Stimulated activated effector memory CD8-positive, alpha-beta T cell treated with anti-CD3 and anti-CD28 coated beads, Interleukin-12 subunit alpha, Interleukin-12 subunit beta, amount 100 ng/mL, for 72 hours (primary cell): ENCODE measurements around the gene CA6.
A peak's percentile ranks its signal among the peaks of the same experiment; 100 is the strongest.
"Not testable (repeated sequence)": the region's sequence is repeated elsewhere in the genome, so short reads cannot be mapped to it uniquely, and the experiment has no call there.

Source experiments
- ATAC-seq: fragments of 150-1000 bp; cut with Tn5 transposase; 2 replicates; pipeline ENCODE4 v1.10.0; 2021
- DNase-seq, 2 donors: peaks; one replicate each; pipeline ENCODE4 v3.0.0; 2021 to 2022; ENCODE audit warnings: low spot score in 2 of 2
- H3K27ac Mint-ChIP-seq: one replicate; pipeline ENCODE4 v1.8.0; 2022; ENCODE audit warnings: mild to moderate bottlenecking, mixed read lengths
- H3K36me3 Mint-ChIP-seq: one replicate; pipeline ENCODE4 v1.8.0; 2022; ENCODE audit warnings: mild to moderate bottlenecking, mixed read lengths
- H3K4me1 Mint-ChIP-seq: one replicate; pipeline ENCODE4 v1.8.0; 2022; ENCODE audit warnings: mixed read lengths
- H3K4me3 Mint-ChIP-seq: one replicate; pipeline ENCODE4 v1.8.0; 2022; ENCODE audit warnings: mild to moderate bottlenecking, mixed read lengths
- H3K9me3 Mint-ChIP-seq: one replicate; pipeline ENCODE4 v1.8.0; 2022; ENCODE audit warnings: mixed read lengths

Gene CA6

GRCh38 chr1:8980656-8981055 lies 35.0 kb downstream of the CA6 start:
- no peak overlapping the region for H3K4me3 Mint-ChIP-seq
- H3K9me3 Mint-ChIP-seq: no peaks in the 10 kb centered on the region
- H3K36me3 Mint-ChIP-seq: peaks cover 5% of the 10 kb centered on the region
- no peak overlapping the region for H3K27ac Mint-ChIP-seq
- peaks cover 10% of the 10 kb centered on the region for H3K4me1 Mint-ChIP-seq
- no peak for ATAC-seq
- DNase-seq: no peak

- Mint-ChIP-seq H3K27ac (no peak overlapping the region), H3K4me3 (no peak overlapping the region)
These were observed 35.5 kb downstream of the CA6 start for GRCh38 chr1:8981169-8981568.

DNA sequence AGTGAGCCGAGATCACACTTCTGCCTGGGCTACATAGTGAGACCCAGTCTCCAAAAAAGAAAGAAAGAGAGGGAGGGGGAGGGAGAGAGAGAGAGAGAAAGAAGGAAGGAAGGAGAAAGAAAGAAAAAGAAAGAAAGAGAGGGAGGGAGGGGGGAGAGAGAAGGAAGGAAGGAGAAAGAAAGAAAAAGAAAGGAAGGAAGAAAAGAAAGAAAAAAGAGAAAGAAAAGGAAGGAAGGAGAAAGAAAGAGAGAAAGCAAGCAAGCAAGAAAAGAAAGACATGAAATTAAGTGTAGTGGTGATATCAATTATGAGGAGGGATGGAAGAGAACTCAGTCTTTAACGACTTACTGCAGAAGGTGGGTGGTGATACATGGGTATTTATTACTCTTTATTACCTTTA lies 38.5 kb downstream of the CA6 start:
- Mint-ChIP-seq H3K9me3 (no peaks in the 10 kb centered on the region), H3K36me3 (peaks cover 5% of the 10 kb centered on the region), H3K27ac (peak overlapping the region; percentile 78), H3K4me1 (peaks cover 26% of the 10 kb centered on the region), H3K4me3 (no peak overlapping the region)
- ATAC-seq (no peak), DNase-seq (no peak)

More at GRCh38 chr1:8981169-8981568, 35.5 kb downstream of the CA6 start:
- DNase-seq: no peak
- Mint-ChIP-seq H3K36me3 (peaks cover 5% of the 10 kb centered on the region), H3K4me1 (peaks cover 10% of the 10 kb centered on the region), H3K9me3 (no peaks in the 10 kb centered on the region)
- no peak for ATAC-seq

GRCh38 chr1:8984990-8985389 lies 39.3 kb downstream of the CA6 start:
- no peak overlapping the region for H3K27ac Mint-ChIP-seq
- DNase-seq (no peak), ATAC-seq (no peak)
- H3K9me3 Mint-ChIP-seq: no peaks in the 10 kb centered on the region
- no peak overlapping the region for H3K4me3 Mint-ChIP-seq
- H3K36me3 Mint-ChIP-seq: peaks cover 5% of the 10 kb centered on the region
- peaks cover 32% of the 10 kb centered on the region for H3K4me1 Mint-ChIP-seq

- peaks cover 33% of the 10 kb centered on the region for H3K4me1 Mint-ChIP-seq
- H3K36me3 Mint-ChIP-seq: peaks cover 5% of the 10 kb centered on the region
- H3K9me3 Mint-ChIP-seq: no peaks in the 10 kb centered on the region
- peak overlapping the region; percentile 33 for H3K4me3 Mint-ChIP-seq
- DNase-seq (no peak), ATAC-seq (no peak)
- peak overlapping the region; percentile 12 for H3K27ac Mint-ChIP-seq
These were observed 40.5 kb downstream of the CA6 start for GRCh38 chr1:8985915-8986813.

DNA sequence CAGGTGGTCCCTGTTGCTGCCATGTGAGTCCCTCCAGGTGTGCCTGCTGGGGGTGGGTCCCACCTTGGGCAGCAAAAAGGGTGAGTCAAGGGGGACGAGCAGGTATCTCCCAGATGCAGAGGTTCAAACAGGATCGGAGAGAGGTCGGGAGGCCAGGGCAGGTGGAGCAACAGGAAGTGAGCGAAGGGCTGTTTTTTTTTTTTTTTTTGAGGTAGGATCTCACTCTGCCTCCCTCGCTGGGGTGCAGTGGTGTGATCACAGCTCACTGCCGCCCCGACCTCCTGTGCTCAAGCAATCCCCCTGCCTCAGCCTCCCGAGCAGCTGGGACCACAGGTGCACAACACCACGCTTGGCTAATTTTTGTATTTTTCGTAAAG lies 41.1 kb downstream of the CA6 start:
- Mint-ChIP-seq H3K4me3 (peak overlapping the region; percentile 33), H3K9me3 (no peaks in the 10 kb centered on the region), H3K27ac (peak overlapping the region; percentile 12), H3K4me1 (peaks cover 33% of the 10 kb centered on the region), H3K36me3 (peaks cover 5% of the 10 kb centered on the region)
- no peak for ATAC-seq
- DNase-seq: no peak

DNA sequence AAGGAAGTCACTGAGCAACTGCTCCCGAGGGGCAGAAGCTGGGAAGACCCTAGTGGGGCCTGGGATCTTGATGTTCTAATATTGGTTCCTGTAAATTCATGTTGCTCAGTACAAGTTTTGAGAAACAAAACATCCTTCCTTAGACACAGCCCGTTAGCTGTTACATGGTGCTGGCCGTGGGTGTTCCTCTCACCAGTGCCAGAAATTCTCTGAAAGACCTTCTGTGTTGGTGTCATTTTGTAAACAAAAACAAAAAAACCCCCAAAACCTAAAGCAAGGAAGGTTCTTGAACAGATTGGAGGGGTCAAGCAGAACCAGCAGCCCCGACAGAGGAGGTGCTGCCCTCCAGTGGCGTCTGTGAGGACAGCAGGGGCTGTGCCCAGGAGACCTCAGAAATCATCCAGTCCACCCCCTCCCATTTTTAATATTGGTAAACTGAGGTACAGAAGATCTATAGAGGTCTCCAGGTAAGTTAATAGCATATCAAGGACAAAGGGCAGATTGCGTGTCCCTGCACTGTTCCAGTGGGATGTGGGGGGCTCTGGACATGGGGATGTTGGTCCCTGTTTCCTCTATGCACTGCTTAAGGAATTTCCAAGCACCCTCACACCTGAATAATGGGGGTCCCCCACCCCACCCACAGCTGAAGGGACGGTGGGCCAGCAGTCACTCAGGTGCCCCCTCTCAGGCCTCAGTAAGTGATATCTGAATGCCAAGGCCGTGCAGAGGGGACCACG lies 42.4 kb downstream of the CA6 start:
- peaks cover 40% of the 10 kb centered on the region for H3K4me1 Mint-ChIP-seq
- peak overlapping the region; percentile 23 for H3K4me3 Mint-ChIP-seq
- peaks cover 5% of the 10 kb centered on the region for H3K36me3 Mint-ChIP-seq
- ATAC-seq: peak; percentile 75
- H3K27ac Mint-ChIP-seq: peak overlapping the region; percentile 74
- peak; percentile 77 to 83 for DNase-seq
- no peaks in the 10 kb centered on the region for H3K9me3 Mint-ChIP-seq

GRCh38 chr1:8988618-8988967 lies 42.9 kb downstream of the CA6 start:
- ATAC-seq (no peak), DNase-seq (no peak)
- Mint-ChIP-seq H3K4me3 (no peak overlapping the region), H3K4me1 (peaks cover 39% of the 10 kb centered on the region), H3K36me3 (peaks cover 5% of the 10 kb centered on the region), H3K27ac (no peak overlapping the region), H3K9me3 (no peaks in the 10 kb centered on the region)

- H3K4me3 Mint-ChIP-seq: no peak overlapping the region
- DNase-seq (no peak), ATAC-seq (no peak)
- peaks cover 35% of the 10 kb centered on the region for H3K4me1 Mint-ChIP-seq
- peaks cover 5% of the 10 kb centered on the region for H3K36me3 Mint-ChIP-seq
- no peaks in the 10 kb centered on the region for H3K9me3 Mint-ChIP-seq
- no peak overlapping the region for H3K27ac Mint-ChIP-seq
These were observed 43.4 kb downstream of the CA6 start for GRCh38 chr1:8989061-8989460.

DNA sequence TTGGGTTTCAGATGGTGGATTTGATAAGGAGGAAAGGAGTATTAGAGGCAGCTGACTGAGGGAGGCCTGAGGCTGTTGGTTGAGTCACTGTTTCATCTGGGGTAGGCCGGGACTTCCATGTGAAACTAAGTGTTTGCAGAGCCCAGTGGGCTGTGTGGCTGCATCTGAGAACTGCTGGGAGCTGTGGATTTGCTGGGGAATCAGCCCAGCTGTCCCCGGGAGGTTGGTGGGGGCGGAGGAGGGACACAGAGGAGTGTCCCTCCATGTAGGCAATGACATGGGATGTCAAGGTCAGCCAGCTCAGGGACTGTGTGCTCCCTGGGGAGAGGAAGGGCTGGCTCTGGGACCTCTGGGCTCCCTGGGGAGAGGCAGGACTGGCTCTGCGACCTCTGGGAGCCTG lies 44.2 kb downstream of the CA6 start:
- Mint-ChIP-seq H3K4me3 (no peak overlapping the region), H3K27ac (peak overlapping the region; percentile 69), H3K36me3 (peaks cover 5% of the 10 kb centered on the region)

DNA sequence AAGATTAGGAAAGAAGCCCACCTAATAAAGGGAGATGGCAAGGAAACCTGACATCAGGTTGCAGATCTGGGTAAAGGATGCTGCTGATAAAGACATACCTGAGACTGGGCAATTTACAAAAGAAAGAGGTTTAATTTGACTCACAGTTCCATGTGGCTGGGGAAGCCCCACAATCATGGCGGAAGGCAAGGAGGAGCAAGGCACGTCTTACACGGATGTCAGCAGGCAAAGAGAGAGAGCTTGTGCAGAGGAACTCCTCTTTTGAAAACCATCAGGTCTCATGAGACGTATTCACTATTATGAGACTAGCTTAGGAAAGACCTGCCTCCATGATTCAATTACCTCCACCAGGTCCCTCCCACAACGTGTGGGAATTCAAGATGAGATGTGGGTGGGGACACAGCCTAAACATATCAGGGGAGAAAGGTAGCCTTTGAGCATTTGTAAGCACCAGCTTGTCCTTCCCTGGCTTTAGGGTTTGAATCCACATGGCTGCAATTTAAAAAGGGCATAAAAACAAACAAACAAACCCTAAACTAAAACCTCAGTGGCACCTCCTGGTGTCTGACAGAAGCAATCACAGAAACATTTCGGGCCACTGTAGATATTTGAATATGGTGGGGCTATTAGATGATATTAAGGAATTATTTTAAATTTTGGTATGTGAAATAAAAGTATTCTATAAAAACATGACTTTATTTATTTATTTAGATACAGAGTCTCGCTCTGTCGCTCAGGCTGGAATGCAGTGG lies 47.4 kb downstream of the CA6 start:
- Mint-ChIP-seq H3K27ac (no peak overlapping the region), H3K4me1 (peaks cover 17% of the 10 kb centered on the region)
- ATAC-seq: no peak

More for the DNA sequence above, 44.2 kb downstream of the CA6 start:
- DNase-seq: no peak
- peaks cover 31% of the 10 kb centered on the region for H3K4me1 Mint-ChIP-seq
- H3K9me3 Mint-ChIP-seq: no peaks in the 10 kb centered on the region
- ATAC-seq: peak; percentile 60

GRCh38 chr1:8993962-8994675 lies 48.5 kb downstream of the CA6 start:
- peaks cover 15% of the 10 kb centered on the region for H3K4me1 Mint-ChIP-seq
- not testable (repeated sequence) for ATAC-seq, H3K36me3 Mint-ChIP-seq, H3K4me3 Mint-ChIP-seq, H3K9me3 Mint-ChIP-seq, DNase-seq, H3K27ac Mint-ChIP-seq

More for the DNA sequence above, 47.4 kb downstream of the CA6 start:
- no peak for DNase-seq
- no peaks in the 10 kb centered on the region for H3K9me3 Mint-ChIP-seq
- H3K4me3 Mint-ChIP-seq: no peak overlapping the region
- no peaks in the 10 kb centered on the region for H3K36me3 Mint-ChIP-seq

- not testable (repeated sequence) for H3K36me3 Mint-ChIP-seq, H3K27ac Mint-ChIP-seq, H3K4me1 Mint-ChIP-seq, ATAC-seq, H3K9me3 Mint-ChIP-seq, DNase-seq, H3K4me3 Mint-ChIP-seq
These were observed 56.0 kb downstream of the CA6 start for GRCh38 chr1:9001534-9002214.

GRCh38 chr1:9002215-9002560 lies 56.5 kb downstream of the CA6 start:
- H3K4me1 Mint-ChIP-seq, DNase-seq, H3K9me3 Mint-ChIP-seq, H3K4me3 Mint-ChIP-seq, H3K27ac Mint-ChIP-seq, ATAC-seq, H3K36me3 Mint-ChIP-seq: not testable (repeated sequence)
